Measurements from ENCODE around the gene ANKRD33B. TPM values are rescaled to one million over a fixed set of nuclear protein-coding genes. Genes with fewer than 3 reads are reported as not detected.
A peak's percentile ranks its signal among the peaks of the same experiment; 100 is the strongest.

ANKRD33B gene
- total RNA-seq, 1 experiment from 2014 or later = 0.75 TPM

- DNase-seq (ENCODE audit: low spot score) = peak; percentile 61
- ChIA-PET CTCF (interaction anchor here (1.0 kb wide), 1 partner anchor 23 kb away, joined by 3 read pairs; no protein-coding TSS in a partner anchor), POLR2A (ENCODE audit: low non-redundant PET) (no interaction called here)
- Histone ChIP-seq H3K9me3 (ENCODE audit: low read depth, low read length, poor library complexity, severe bottlenecking) (no peaks in the 10 kb centered on the region), H3K4me1 (ENCODE audit: insufficient read depth, low read length, poor library complexity, severe bottlenecking) (peaks cover 21% of the 10 kb centered on the region), H3K27ac (ENCODE audit: low read depth, low read length, poor library complexity, severe bottlenecking) (no peak overlapping the region), H3K27me3 (replicated peaks; ENCODE audit: insufficient read depth, low read depth, low read length, poor library complexity) (no peaks in the 10 kb centered on the region), H3K36me3 (ENCODE audit: insufficient read depth, low read length, poor library complexity, severe bottlenecking) (no peaks in the 10 kb centered on the region), H3K4me3 (ENCODE audit: low read depth, low read length, poor library complexity, severe bottlenecking) (no peak overlapping the region)
- TF ChIP-seq EZH2 (IDR thresholded peaks at IDR 0.05; ENCODE audit: borderline replicate concordance, low read depth, low read length, poor library complexity, severe bottlenecking) (no peak), CTCF (conservative IDR thresholded peaks at IDR 0.05; ENCODE audit: low read depth, low read length) (peak; percentile 75)
- intact Hi-C loops (cut with micrococcal nuclease; ENCODE audit: unreplicated experiment) = loop anchor here (5.0 to 10.0 kb wide), 3 partner anchors 167 to 1330 kb away; no protein-coding TSS in a partner anchor
- BruUV-seq (replicated peaks) = no TSS peak
Measured at GRCh38 chr5:10695055-10695649, 131.3 kb downstream of the ANKRD33B start.

- H3K4me1 ChIP-seq (ENCODE audit: insufficient read depth, low read length, poor library complexity, severe bottlenecking) = peaks cover 21% of the 10 kb centered on the region
- POLR2A ChIA-PET (ENCODE audit: low non-redundant PET) = no interaction called here
- peak; percentile 32 for DNase-seq (ENCODE audit: low spot score)
- no peaks in the 10 kb centered on the region for H3K27me3 ChIP-seq (replicated peaks; ENCODE audit: insufficient read depth, low read depth, low read length, poor library complexity)
- no peak overlapping the region for H3K27ac ChIP-seq (ENCODE audit: low read depth, low read length, poor library complexity, severe bottlenecking)
- no peaks in the 10 kb centered on the region for H3K9me3 ChIP-seq (ENCODE audit: low read depth, low read length, poor library complexity, severe bottlenecking)
- no TSS peak for BruUV-seq (replicated peaks)
- CTCF ChIA-PET = interaction anchor here (0.7 to 1.0 kb wide), 2 partner anchors 9 to 23 kb away, joined by 3 read pairs; no protein-coding TSS in a partner anchor
- intact Hi-C loops (cut with micrococcal nuclease; ENCODE audit: unreplicated experiment) = loop anchor here (5.0 to 10.0 kb wide), 3 partner anchors 166 to 1329 kb away; no protein-coding TSS in a partner anchor
- no peaks in the 10 kb centered on the region for H3K36me3 ChIP-seq (ENCODE audit: insufficient read depth, low read length, poor library complexity, severe bottlenecking)
- no peak overlapping the region for H3K4me3 ChIP-seq (ENCODE audit: low read depth, low read length, poor library complexity, severe bottlenecking)
- no peak for TF ChIP-seq CTCF (conservative IDR thresholded peaks at IDR 0.05; ENCODE audit: low read depth, low read length)
- TF ChIP-seq EZH2 (IDR thresholded peaks at IDR 0.05; ENCODE audit: borderline replicate concordance, low read depth, low read length, poor library complexity, severe bottlenecking) = no peak
Measured at GRCh38 chr5:10695759-10696543, 132.1 kb downstream of the ANKRD33B start.

GRCh38 chr5:10699281-10699874, 135.5 kb downstream of the ANKRD33B start:
- no peak for DNase-seq (ENCODE audit: low spot score)
- ChIA-PET CTCF (interaction anchor here (0.6 kb wide), 1 partner anchor 1020 kb away, joined by 3 read pairs; no protein-coding TSS in a partner anchor), POLR2A (ENCODE audit: low non-redundant PET) (no interaction called here)
- no peaks in the 10 kb centered on the region for H3K9me3 ChIP-seq (ENCODE audit: low read depth, low read length, poor library complexity, severe bottlenecking)
- no peak for TF ChIP-seq EZH2 (IDR thresholded peaks at IDR 0.05; ENCODE audit: borderline replicate concordance, low read depth, low read length, poor library complexity, severe bottlenecking)
- no peak for TF ChIP-seq CTCF (conservative IDR thresholded peaks at IDR 0.05; ENCODE audit: low read depth, low read length)
- H3K36me3 ChIP-seq (ENCODE audit: insufficient read depth, low read length, poor library complexity, severe bottlenecking) = no peaks in the 10 kb centered on the region
- H3K27me3 ChIP-seq (replicated peaks; ENCODE audit: insufficient read depth, low read depth, low read length, poor library complexity) = no peaks in the 10 kb centered on the region
- BruUV-seq (replicated peaks) = no TSS peak
- no peak overlapping the region for H3K27ac ChIP-seq (ENCODE audit: low read depth, low read length, poor library complexity, severe bottlenecking)
- intact Hi-C loops (cut with micrococcal nuclease; ENCODE audit: unreplicated experiment) = loop anchor here (5.0 to 10.0 kb wide), 3 partner anchors 163 to 1325 kb away; no protein-coding TSS in a partner anchor
- no peak overlapping the region for H3K4me3 ChIP-seq (ENCODE audit: low read depth, low read length, poor library complexity, severe bottlenecking)
- peaks cover 22% of the 10 kb centered on the region for H3K4me1 ChIP-seq (ENCODE audit: insufficient read depth, low read length, poor library complexity, severe bottlenecking)

All from A673 (cell line).